Lung (tissue), 12 donors: ENCODE results near the gene SLC25A19. TPM values are rescaled to one million over a fixed set of nuclear protein-coding genes. Genes with fewer than 3 reads are reported as not detected.
A peak's percentile ranks its signal among the peaks of the same experiment; 100 is the strongest.

Source experiments
- ATAC-seq: fragments of 200-7000 bp; cut with Tn5 transposase; one replicate; pipeline ENCODE4 v1.9.1; 2020; ENCODE audit warnings: moderate number of reproducible peaks; ENCODE audit not compliant: insufficient read depth, low FRiP score
- DNase-seq, 3 donors: peaks; one replicate each; pipeline ENCODE4 v3.0.0-alpha.2; 2013 to 2017
- H3K27ac ChIP-seq, 2 donors: one replicate each; pipeline ENCODE4 v1.5.1; 2013; ENCODE audit warnings: mild to moderate bottlenecking in 2 of 2, moderate library complexity in 2 of 2, control low read depth in 1 of 2, inconsistent platforms in 1 of 2, low read depth in 1 of 2, low read length in 1 of 2
- H3K27me3 ChIP-seq, 3 donors: one replicate each; pipeline ENCODE4 v1.5.1; 2013; ENCODE audit warnings: low read length in 2 of 3; ENCODE audit not compliant: control insufficient read depth in 3 of 3, insufficient read depth in 3 of 3
- H3K36me3 ChIP-seq, 4 donors: one replicate each; pipeline ENCODE4 v1.5.1; 2013; ENCODE audit warnings: low read length in 4 of 4, mild to moderate bottlenecking in 1 of 4, moderate library complexity in 1 of 4; ENCODE audit not compliant: control insufficient read depth in 4 of 4, insufficient read depth in 4 of 4
- H3K4me1 ChIP-seq, 5 donors: one replicate each; pipeline ENCODE4 v1.5.1; 2013; ENCODE audit warnings: low read length in 5 of 5, mild to moderate bottlenecking in 2 of 5, moderate library complexity in 1 of 5; ENCODE audit not compliant: control insufficient read depth in 5 of 5, insufficient read depth in 5 of 5
- H3K4me3 ChIP-seq: one replicate; pipeline ENCODE4 v1.5.1; 2013; ENCODE audit warnings: mild to moderate bottlenecking, control low read depth, moderate library complexity
- H3K9ac ChIP-seq, 2 donors: one replicate each; pipeline ENCODE4 v1.5.1; 2013; ENCODE audit warnings: low read length in 2 of 2, control low read depth in 1 of 2; ENCODE audit not compliant: insufficient read depth in 1 of 2
- H3K9me3 ChIP-seq, 4 donors: one replicate each; pipeline ENCODE4 v1.5.1; 2013; ENCODE audit warnings: low read length in 3 of 4, mild to moderate bottlenecking in 1 of 4, moderate library complexity in 1 of 4; ENCODE audit not compliant: control insufficient read depth in 4 of 4, insufficient read depth in 3 of 4
- WGBS, 2 donors: extraction: QIAGEN DNeasy Blood & Tissue Kit; methylation state at CpG; one replicate each; pipeline ENCODE4 v1.1.7; 2013; 5-methylcytosine and 5-hydroxymethylcytosine counted together
- polyA plus RNA-seq, 2 donors: library from polyadenylated mRNA; stranded (reverse); fragments of 200-250 nt; gene quantifications; one replicate each; pipeline ENCODE4 v1.2.1, GENCODE V29; 2013
- total RNA-seq, 2 donors: library from RNA; depleted of rRNA in 1 of 2; stranded (reverse); fragments of >200 nt in 1 of 2; gene quantifications; one replicate each; pipeline ENCODE4 v1.2.1, GENCODE V29; 2014 to 2021
- TF ChIP-seq, protein P1 (sequence below): IDR thresholded peaks from 2 replicates; pipeline ENCODE4 v1.5.1; 2012; ENCODE audit warnings: mild to moderate bottlenecking; ENCODE audit errors: control extremely low read depth, extremely low read depth
- donor health status: control.
- donor health status: control.
- donor health status: Bipolar disorder and iron deficiency.
- donor health status: healthy.
- donor health status: DM: yes; HTN: yes; CAD: no.

Gene SLC25A19
- total and polyA plus RNA-seq, 4 donors = 9.8 to 27.4 (median 24.0) TPM

DNA sequence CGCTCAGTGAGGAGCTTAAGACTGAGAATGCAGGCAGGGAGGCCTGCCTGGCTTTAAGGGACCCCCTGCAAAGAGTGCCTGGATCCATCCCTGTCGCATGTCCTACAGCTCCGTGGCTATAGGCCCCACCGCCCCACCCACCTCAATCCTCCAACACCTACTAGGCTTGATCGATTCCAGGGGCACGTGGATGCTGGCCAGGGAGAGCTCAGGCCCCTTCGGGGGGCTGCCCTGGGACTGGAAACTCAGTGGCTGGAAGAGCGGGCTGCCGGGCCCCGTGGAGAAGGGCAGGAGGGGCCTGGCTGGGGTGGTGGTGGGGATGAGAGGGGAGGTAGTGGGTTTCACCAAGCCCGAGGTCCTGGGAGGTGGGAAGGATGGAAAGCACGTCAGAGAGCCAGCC is 50.0 kb downstream of the SLC25A19 start:
- DNase-seq (no peak), ATAC-seq (no peak)
- WGBS, 2 donors = 88 to 93% methylated on average over 12 of the region's 12 CpGs
- H3K27ac ChIP-seq = no peak overlapping the region
- H3K36me3 ChIP-seq = peaks cover 23 to 86% (median 61%) of the 10 kb centered on the region in 4 donors
- no peaks in the 10 kb centered on the region for H3K4me1 ChIP-seq
- H3K9me3 ChIP-seq = no peaks in the 10 kb centered on the region
- no peaks in the 10 kb centered on the region for H3K27me3 ChIP-seq
- no peak overlapping the region for H3K4me3 ChIP-seq
- TF ChIP-seq, protein P1, sequence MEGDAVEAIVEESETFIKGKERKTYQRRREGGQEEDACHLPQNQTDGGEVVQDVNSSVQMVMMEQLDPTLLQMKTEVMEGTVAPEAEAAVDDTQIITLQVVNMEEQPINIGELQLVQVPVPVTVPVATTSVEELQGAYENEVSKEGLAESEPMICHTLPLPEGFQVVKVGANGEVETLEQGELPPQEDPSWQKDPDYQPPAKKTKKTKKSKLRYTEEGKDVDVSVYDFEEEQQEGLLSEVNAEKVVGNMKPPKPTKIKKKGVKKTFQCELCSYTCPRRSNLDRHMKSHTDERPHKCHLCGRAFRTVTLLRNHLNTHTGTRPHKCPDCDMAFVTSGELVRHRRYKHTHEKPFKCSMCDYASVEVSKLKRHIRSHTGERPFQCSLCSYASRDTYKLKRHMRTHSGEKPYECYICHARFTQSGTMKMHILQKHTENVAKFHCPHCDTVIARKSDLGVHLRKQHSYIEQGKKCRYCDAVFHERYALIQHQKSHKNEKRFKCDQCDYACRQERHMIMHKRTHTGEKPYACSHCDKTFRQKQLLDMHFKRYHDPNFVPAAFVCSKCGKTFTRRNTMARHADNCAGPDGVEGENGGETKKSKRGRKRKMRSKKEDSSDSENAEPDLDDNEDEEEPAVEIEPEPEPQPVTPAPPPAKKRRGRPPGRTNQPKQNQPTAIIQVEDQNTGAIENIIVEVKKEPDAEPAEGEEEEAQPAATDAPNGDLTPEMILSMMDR = no peak
- H3K9ac ChIP-seq = no peak overlapping the region

DNA sequence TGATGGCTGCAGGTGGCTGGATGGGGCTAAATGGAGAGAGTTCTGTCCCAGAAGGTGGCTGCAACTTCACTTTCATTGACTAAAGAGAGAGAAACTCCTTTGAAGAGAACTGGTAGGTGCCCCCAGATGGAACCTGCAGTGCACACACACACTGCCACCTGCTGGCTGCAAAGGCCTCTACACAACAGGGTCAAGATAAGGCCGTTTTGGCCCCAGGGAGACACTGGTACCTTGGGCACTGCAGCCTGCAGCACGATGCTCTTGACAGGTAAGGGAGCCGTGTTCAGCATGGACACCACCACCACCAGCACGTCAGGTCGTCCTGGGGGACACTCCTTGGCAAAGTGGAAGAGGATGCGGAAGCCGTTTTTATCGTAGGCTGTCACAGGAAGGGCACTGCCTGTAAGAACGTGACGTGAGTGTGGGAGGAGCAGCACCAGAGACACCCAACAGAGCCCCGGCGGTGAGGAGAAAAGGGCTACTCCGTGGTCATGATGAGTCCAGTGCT is 50.5 kb downstream of the SLC25A19 start:
- Histone ChIP-seq H3K9me3 (no peaks in the 10 kb centered on the region), H3K4me1 (no peaks in the 10 kb centered on the region), H3K36me3 (peaks cover 24 to 82% (median 60%) of the 10 kb centered on the region in 4 donors), H3K27me3 (no peaks in the 10 kb centered on the region), H3K27ac (no peak overlapping the region), H3K9ac (no peak overlapping the region), H3K4me3 (no peak overlapping the region)
- TF ChIP-seq, protein P1 = peak; percentile 54
- peak; percentile 55 to 65 (median 59) for DNase-seq
- peak; percentile 63 for ATAC-seq
- WGBS, 2 donors = 48 to 52% methylated on average over 13 of the region's 13 CpGs

DNA sequence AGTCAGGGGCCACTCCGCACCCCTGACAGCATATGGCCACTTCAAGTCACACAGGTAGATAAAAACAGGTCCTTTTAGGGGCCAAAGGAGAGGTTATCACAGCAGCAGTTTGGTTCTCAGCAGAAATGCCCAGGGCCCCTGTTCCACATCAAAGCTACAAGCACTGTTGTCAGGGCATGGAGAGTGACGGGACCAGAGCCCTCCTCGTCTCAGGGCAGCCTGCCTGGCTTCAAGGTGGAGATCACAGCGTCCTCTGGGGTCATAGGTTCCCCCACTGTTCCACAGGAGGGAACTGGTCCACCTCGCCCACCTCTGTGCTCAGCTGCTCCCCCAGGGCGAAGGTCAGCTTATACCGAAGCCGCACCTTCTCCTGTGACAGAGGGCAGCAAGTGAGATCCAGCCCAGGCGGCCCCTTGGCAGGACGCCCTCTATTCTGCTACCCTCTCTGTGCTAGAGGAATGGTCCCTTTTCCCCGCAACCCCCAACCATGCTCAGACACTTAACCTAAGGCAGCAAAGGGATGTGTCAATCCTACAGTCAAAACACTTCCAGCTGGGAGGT is 51.1 kb downstream of the SLC25A19 start:
- ATAC-seq (no peak), DNase-seq (no peak)
- Histone ChIP-seq H3K9me3 (no peaks in the 10 kb centered on the region), H3K36me3 (peaks cover 22 to 76% (median 54%) of the 10 kb centered on the region in 4 donors), H3K4me3 (no peak overlapping the region), H3K27ac (no peak overlapping the region), H3K4me1 (no peaks in the 10 kb centered on the region), H3K9ac (no peak overlapping the region), H3K27me3 (no peaks in the 10 kb centered on the region)
- WGBS, 2 donors = 88 to 89% methylated on average over 11 of the region's 11 CpGs
- TF ChIP-seq, protein P1 = no peak
